HT-29 (cell line): ENCODE results near the gene DHDH. TPM values are rescaled to one million over a fixed set of nuclear protein-coding genes. Genes with fewer than 3 reads are reported as not detected.

ENCODE experiments used
- DNase-seq: peaks from one replicate; pipeline ENCODE4 v3.0.0-alpha.2; 2015; ENCODE audit warnings: low spot score
- total RNA-seq: library from RNA; depleted of rRNA; stranded (reverse); fragments of >200 nt; shearing (Covaris generic); gene quantifications from 2 replicates; pipeline ENCODE4 v1.2.3, GENCODE V29; 2014

The DHDH gene
- total RNA-seq, 1 experiment from 2014 or later = 0.10 TPM

DNA sequence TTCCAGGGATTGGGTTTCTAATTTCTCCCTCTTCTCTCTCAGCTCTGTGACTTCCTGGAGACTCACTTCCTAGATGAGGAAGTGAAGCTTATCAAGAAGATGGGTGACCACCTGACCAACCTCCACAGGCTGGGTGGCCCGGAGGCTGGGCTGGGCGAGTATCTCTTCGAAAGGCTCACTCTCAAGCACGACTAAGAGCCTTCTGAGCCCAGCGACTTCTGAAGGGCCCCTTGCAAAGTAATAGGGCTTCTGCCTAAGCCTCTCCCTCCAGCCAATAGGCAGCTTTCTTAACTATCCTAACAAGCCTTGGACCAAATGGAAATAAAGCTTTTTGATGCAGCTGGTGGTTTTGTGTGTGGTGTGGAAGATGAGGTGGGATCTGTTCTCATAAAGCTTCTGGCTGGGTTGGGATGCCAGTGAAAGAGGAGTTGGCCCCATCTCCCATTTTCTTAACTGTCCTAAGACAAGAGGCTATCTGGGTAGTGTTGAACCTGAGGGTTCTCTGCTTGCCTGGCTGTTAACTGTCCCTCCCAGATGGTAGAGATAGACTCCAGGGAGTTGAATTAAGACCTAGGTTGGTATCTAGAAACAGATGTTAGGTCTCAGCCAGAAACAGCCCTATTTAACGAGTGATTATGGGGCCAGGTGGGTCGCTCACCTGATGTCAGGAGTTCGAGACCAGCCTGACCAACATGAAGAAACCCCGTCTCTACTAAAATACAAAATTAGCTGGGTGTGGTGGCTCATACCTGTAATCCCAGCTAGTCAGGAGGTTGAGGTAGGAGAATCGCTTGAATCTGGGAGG is 33.2 kb downstream of the DHDH start:
- peak; percentile 32 for DNase-seq

DNA sequence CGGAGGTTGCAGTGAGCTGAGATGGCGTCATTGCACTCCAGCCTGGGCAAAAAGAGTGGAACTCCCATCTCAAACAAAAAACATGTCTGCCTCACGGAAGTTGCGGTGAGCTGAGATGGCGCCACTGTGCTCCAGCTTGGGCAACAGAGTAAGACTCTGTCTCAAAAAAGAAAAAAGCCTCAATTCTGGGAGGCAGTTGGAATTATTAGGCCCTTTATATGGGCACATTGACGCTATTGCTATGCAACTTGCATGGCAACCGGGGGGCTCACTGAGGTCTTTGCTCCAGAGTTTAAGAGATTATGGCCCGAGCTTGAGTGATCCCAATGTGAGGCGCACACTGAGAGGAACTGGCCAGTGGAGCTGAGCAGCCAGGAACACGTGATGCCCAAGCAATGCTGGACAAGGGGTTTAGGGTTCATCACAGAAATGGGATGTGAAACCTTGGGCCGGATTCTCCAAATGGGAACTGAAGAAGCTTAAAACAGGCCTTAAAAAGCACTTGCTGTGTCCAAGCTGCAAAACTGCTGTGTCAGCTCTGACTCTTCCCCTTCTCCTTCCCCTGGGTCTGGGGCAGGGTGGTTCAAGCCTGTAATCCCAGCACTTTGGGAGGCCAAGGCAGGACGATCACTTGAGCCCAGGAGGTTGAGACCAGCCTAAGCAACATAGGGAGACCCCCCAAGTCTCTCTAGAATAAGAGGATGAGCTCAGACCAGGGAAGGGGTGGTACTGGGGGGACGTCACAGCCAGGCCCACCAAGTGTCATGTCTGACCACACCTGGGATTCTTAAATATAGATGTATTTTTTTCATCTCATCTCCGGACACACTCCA is 34.1 kb downstream of the DHDH start:
- no peak for DNase-seq

DNA sequence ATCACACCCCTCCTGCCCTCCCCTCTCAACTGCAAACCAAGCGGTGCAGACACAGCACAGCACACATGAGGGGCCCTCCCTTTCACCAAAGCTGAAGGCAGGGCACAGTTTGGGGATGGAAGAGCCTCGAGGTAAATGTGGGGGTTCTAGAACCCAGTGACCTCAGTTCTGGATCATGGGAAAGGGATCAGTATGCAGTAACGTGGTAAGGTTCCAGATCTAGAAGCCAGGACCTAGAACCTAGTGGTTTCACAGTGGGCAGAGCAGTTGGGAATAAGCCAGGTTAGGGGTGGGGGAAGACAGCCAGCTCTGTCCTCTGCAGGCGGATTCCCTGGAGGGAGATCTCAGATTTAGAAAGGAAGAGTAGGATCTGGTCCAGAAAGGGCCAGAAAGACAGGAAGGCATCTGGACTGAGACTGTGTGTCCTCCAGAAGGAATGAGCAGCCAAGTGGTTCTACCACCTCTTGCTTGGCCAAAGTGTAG is 34.7 kb downstream of the DHDH start:
- DNase-seq = peak; percentile 31

DNA sequence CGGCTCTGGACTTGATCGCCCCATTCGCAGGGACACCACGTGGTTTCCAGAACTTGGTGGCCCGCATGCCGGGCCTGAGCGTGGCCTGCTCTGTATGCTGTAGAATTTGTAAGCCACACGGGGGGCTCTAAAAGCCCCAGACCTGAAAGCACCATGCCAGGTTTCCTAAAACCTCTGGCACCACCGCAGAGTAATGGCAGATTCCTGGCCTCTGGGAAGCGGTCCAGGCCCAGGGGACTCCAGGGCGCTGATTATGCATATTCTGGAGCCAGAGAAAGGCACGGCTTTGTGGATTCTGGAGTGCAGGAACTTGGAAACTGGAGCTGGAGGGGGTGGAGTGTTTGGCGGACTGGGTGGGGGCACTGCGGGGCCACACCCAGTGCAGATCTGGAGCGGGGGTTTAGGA is 35.3 kb downstream of the DHDH start:
- no peak for DNase-seq

- DNase-seq = no peak
Measured at GRCh38 chr19:48969276-48970138, 36.0 kb downstream of the DHDH start.

- no peak for DNase-seq
Measured at GRCh38 chr19:48970139-48970766, 36.8 kb downstream of the DHDH start.

- peak; percentile 97 for DNase-seq
Measured at GRCh38 chr19:48970923-48971395, 37.5 kb downstream of the DHDH start.

DNA sequence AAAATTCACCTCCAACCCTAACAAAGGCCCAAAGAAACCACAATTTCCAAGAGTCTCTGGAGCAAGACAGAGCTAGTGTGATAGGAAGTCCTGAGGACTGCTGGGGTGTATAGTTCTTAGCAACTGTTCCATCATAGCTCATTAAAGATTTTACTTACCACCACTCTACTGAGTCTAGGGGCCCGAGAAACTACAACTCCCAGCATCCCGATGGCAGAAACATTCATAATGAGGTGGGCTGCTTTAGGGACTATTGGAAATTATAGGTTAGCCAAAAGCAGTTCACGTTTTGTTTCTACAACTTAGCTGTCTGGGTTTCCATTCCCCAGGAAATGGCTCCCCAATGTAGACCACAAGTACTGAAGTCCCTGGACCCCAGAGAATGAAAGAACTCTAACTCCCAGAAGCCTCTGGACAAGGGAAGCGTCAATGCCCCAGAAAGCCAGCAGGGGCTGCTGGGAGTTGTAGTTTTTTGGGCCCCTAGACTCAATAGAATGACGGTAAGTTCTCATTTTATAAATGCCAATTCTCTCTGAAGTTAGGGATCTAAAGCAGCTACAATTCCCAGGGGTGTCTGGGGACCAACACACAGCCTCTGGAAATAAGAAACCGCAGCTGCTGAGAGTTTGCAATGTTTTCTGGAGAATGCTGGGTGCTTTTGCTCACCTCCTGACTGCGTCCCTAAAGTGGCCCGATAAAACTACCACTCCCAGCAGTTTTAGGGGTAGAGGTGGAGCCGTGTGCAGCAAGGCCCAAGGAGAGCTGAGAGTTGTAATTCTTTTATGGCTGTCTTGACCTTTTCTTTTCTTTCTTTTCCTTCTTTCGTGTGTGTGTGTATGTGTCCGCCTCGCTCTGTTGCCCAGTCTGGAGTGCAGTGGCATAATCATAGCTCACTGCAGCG is 42.7 kb downstream of the DHDH start:
- DNase-seq = peak; percentile 68

DNA sequence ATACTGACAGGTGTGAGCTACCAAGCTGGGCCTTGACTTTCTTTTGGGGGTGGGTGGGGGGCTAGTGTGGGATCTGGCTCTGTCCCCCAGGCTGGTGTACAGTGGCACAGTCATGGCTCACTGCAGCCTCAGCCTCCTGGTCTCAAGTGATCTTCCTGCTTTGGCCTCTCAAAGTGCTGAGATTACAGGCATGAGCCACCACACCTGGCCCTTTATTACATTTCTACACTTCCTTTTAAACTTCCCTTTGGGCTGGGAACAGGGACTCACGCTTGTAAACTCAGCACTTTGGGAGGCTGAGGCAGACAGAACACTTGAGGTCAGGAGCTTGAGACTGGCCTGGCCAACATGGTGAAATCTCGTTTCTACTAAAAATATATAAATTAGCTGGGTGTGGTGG is 43.6 kb downstream of the DHDH start:
- DNase-seq = no peak

GRCh38 chr19:48982280-48982679 is 48.8 kb downstream of the DHDH start:
- no peak for DNase-seq

DNA sequence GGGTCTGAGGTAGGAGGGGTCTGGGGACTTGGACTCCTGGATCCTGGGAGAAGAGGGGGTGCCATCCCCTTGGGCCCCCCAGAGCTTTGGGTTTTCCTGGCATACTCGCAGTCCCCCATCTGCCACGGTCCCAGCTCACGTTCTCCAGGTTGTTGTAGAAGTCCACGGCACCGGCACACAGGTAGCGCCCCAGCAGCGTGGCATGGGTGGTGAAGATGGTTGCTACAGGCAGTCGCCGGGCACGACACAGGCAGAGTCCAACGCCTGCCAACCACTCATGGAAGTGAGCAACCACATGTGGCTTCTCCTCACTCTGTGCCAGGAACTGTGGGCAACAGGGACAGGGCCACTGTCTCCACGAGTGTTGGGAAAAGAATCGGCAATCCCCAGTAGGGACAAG is 52.2 kb downstream of the DHDH start:
- no peak for DNase-seq

- no peak for DNase-seq
Measured at GRCh38 chr19:48986211-48986610, 52.7 kb downstream of the DHDH start.

DNA sequence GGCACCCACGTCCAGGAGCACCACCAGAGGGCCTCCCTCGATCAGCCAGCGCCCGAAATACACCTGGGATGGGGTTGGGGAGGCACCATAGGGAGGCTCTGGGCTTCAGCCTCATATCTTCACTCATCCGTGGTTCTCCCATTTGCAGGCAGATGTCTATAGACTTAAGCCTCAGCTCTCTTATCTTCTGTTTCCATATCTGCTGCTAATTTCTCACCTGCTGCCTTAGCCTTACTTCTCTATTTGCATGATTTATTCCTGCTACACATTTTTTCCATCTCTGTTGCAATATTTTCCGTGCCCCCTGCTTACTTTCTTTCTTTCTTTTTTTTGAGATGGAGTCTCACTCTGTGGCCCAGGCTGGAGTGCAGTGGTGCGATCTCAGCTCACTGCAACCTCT is 53.8 kb downstream of the DHDH start:
- no peak for DNase-seq

DNA sequence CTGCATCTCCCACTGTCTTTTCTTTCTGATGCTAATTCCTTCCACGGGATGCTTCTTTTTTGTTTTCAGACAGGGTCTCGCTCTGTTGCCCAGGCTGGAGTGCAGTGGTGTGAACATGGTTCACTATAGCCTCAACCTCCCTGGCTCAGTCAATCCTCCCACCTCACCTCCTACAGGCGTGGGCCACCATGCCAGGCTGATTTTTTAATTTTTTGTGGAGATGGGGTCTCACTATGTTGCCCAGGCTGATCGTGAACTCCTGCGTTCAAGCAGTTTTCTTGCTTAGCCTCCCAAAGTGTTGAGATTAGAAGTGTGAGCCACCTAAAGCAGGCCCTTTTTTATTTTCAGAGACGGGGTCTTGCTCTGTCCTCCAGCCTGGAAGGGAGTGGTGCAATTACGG is 54.8 kb downstream of the DHDH start:
- no peak for DNase-seq

- no peak for DNase-seq
Measured at GRCh38 chr19:48988860-48989259, 55.4 kb downstream of the DHDH start.

DNA sequence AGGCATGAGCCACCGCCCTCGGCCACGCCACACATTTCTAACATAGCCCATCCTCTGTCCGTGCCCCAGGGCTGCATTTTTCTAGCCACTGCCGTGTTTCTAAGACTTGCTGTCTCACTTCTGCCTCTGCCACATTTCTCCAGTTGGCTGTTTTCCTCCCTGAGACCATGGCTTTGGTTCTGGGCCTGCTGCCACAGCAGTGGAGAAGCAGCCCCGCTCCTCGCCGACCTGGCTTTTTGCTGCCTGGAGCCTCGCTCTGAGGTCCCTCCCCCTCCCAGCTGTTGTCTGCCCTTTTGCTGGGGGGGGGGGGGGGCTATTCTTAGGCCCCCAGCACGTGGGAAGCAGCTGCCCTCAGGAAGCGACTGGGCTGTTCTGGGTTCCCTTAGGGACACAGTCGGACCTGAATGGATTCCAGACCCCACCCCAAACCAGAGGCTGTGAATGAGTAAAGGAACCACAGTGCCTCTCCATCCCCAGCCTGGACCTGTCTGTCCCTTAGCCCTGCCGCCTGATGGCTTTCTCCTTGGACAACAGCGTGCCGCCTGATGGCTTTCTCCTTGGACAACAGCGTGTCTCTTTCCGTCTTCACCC is 56.3 kb downstream of the DHDH start:
- DNase-seq = no peak

GRCh38 chr19:48990400-48990799 is 56.9 kb downstream of the DHDH start:
- no peak for DNase-seq

GRCh38 chr19:48991011-48991609 is 57.6 kb downstream of the DHDH start:
- no peak for DNase-seq

- DNase-seq = peak; percentile 80
Measured at GRCh38 chr19:48991873-48992580, 58.5 kb downstream of the DHDH start.
